ENCODE data around the gene DBP.

Gene DBP

DNA sequence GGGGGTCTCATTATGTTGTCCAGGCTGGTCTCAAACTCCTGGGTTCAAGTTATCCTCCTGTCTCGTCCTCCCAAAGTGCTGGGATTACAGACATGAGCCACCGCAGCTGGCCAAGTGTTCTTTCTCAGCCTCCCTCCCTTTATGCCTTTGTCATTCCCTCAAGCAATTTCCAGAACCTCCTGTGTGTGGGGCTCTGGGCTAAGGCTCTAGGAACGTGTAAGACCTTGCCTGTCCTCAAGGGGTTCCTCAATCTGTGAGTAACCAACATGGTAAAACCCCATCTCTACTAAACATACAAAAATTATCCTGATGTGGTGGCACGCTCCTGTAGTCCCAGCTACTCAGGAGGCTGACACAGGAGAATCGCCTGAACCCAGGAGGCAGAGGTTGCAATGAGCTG, 46.2 kb downstream of the DBP start:
- Histone ChIP-seq H3F3A (ENCODE audit: low read depth) (no peaks in the 10 kb centered on the region), H4K20me1 (ENCODE audit: insufficient read depth, low read length, poor library complexity, severe bottlenecking) (no peaks in the 10 kb centered on the region), H3K9ac (ENCODE audit: low read depth, low read length, poor library complexity, severe bottlenecking) (no peak overlapping the region), H3K36me3 (ENCODE audit: insufficient read depth, low read length) (no peaks in the 10 kb centered on the region), H3K27me3 (ENCODE audit: insufficient read depth, low read length, poor library complexity, severe bottlenecking) (no peaks in the 10 kb centered on the region), H3K9me3 (ENCODE audit: insufficient read depth, low read depth, low read length) (no peaks in the 10 kb centered on the region), H3K79me2 (ENCODE audit: insufficient read depth, low read length) (no peaks in the 10 kb centered on the region), H3K4me2 (ENCODE audit: low read depth, low read length, poor library complexity, severe bottlenecking) (no peak overlapping the region), H3K4me3 (ENCODE audit: low read length, poor library complexity, severe bottlenecking) (no peak overlapping the region), H3K9me2 (replicated peaks; ENCODE audit: low read depth, low read length) (no peaks in the 10 kb centered on the region), H2AFZ (ENCODE audit: low read length) (no peak overlapping the region), H3K4me1 (ENCODE audit: insufficient read depth, low read length, poor library complexity, severe bottlenecking) (peaks cover 8% of the 10 kb centered on the region)
- TF ChIP-seq EZH2phosphoT487 (IDR thresholded peaks at IDR 0.05; ENCODE audit: borderline replicate concordance): no peak
- TF ChIP-seq, protein P1, sequence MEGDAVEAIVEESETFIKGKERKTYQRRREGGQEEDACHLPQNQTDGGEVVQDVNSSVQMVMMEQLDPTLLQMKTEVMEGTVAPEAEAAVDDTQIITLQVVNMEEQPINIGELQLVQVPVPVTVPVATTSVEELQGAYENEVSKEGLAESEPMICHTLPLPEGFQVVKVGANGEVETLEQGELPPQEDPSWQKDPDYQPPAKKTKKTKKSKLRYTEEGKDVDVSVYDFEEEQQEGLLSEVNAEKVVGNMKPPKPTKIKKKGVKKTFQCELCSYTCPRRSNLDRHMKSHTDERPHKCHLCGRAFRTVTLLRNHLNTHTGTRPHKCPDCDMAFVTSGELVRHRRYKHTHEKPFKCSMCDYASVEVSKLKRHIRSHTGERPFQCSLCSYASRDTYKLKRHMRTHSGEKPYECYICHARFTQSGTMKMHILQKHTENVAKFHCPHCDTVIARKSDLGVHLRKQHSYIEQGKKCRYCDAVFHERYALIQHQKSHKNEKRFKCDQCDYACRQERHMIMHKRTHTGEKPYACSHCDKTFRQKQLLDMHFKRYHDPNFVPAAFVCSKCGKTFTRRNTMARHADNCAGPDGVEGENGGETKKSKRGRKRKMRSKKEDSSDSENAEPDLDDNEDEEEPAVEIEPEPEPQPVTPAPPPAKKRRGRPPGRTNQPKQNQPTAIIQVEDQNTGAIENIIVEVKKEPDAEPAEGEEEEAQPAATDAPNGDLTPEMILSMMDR (conservative IDR thresholded peaks at IDR 0.05; ENCODE audit: low read length): no peak

DNA sequence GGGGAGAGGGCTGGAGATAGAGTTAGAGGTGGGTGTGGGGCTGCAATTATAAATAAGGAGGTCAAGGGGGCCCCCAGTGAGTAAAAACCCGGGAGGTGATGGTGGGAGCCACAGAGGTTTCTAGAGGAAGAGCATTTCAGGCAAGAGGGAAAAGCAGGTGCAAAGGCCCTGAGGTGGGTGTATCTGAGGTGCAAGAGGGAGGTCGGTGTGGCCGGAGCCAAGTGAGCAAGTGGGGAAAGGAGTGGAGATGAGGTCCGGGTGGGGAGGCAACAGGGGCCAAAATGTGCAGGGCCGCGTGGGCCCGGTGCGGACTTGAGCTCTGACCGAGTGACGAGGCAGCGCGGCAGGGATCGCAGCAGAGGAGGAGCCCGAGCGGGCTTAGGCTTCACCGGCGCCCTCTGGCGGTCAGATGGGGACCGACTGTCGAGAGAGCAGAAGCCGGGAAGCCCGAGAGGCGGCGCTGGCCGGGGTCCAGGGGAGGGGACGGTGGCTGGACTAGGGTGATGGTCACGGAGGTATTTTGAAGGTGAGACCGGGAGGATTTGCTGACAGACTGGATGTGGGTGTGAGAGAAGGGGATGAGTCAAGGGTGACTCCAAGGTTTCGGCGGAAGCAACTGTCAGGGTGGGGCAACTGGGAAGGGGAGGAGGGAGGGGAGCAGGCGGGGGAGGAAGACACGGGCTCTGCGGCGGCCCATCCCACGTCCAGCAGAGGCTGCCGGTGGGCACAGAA, 48.3 kb downstream of the DBP start:
- H2AFZ ChIP-seq (ENCODE audit: low read length): peak overlapping the region; percentile 98
- no peaks in the 10 kb centered on the region for H4K20me1 ChIP-seq (ENCODE audit: insufficient read depth, low read length, poor library complexity, severe bottlenecking)
- no peaks in the 10 kb centered on the region for H3F3A ChIP-seq (ENCODE audit: low read depth)
- no peak for TF ChIP-seq EZH2phosphoT487 (IDR thresholded peaks at IDR 0.05; ENCODE audit: borderline replicate concordance)
- TF ChIP-seq, protein P1 (conservative IDR thresholded peaks at IDR 0.05; ENCODE audit: low read length): peak; percentile 96
- H3K27me3 ChIP-seq (ENCODE audit: insufficient read depth, low read length, poor library complexity, severe bottlenecking): no peaks in the 10 kb centered on the region
- H3K4me1 ChIP-seq (ENCODE audit: insufficient read depth, low read length, poor library complexity, severe bottlenecking): peaks cover 10% of the 10 kb centered on the region
- no peaks in the 10 kb centered on the region for H3K9me3 ChIP-seq (ENCODE audit: insufficient read depth, low read depth, low read length)
- H3K9ac ChIP-seq (ENCODE audit: low read depth, low read length, poor library complexity, severe bottlenecking): peak overlapping the region; percentile 39
- no peaks in the 10 kb centered on the region for H3K9me2 ChIP-seq (replicated peaks; ENCODE audit: low read depth, low read length)
- no peaks in the 10 kb centered on the region for H3K79me2 ChIP-seq (ENCODE audit: insufficient read depth, low read length)
- H3K36me3 ChIP-seq (ENCODE audit: insufficient read depth, low read length): no peaks in the 10 kb centered on the region
- H3K4me2 ChIP-seq (ENCODE audit: low read depth, low read length, poor library complexity, severe bottlenecking): peak overlapping the region; percentile 68
- H3K4me3 ChIP-seq (ENCODE audit: low read length, poor library complexity, severe bottlenecking): peak overlapping the region; percentile 69

DNA sequence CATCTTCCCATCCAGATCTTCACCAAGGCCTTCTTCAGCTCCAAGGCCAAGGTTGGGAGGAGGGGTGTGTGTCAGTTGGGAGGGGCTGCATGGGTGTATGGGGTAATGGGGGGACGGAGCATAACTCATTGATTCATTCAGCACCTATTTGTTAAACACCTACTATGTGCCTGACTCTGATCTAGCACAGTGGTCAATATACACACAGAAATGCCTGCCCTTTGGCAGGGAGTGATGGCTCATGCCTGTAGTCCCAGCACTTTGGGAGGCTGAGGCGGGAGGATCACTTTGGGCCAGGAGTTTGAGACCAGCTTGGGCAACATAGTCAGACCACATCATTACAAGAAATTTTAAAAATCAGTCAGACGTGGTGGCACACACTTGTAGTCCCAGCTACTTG, 49.8 kb downstream of the DBP start:
- Histone ChIP-seq H4K20me1 (ENCODE audit: insufficient read depth, low read length, poor library complexity, severe bottlenecking) (no peaks in the 10 kb centered on the region), H2AFZ (ENCODE audit: low read length) (no peak overlapping the region), H3F3A (ENCODE audit: low read depth) (no peaks in the 10 kb centered on the region), H3K9ac (ENCODE audit: low read depth, low read length, poor library complexity, severe bottlenecking) (no peak overlapping the region), H3K36me3 (ENCODE audit: insufficient read depth, low read length) (no peaks in the 10 kb centered on the region), H3K79me2 (ENCODE audit: insufficient read depth, low read length) (no peaks in the 10 kb centered on the region), H3K4me2 (ENCODE audit: low read depth, low read length, poor library complexity, severe bottlenecking) (no peak overlapping the region), H3K4me3 (ENCODE audit: low read length, poor library complexity, severe bottlenecking) (no peak overlapping the region), H3K27me3 (ENCODE audit: insufficient read depth, low read length, poor library complexity, severe bottlenecking) (no peaks in the 10 kb centered on the region), H3K9me3 (ENCODE audit: insufficient read depth, low read depth, low read length) (no peaks in the 10 kb centered on the region), H3K4me1 (ENCODE audit: insufficient read depth, low read length, poor library complexity, severe bottlenecking) (peaks cover 10% of the 10 kb centered on the region), H3K9me2 (replicated peaks; ENCODE audit: low read depth, low read length) (no peaks in the 10 kb centered on the region)
- no peak for TF ChIP-seq EZH2phosphoT487 (IDR thresholded peaks at IDR 0.05; ENCODE audit: borderline replicate concordance)
- TF ChIP-seq, protein P1 (conservative IDR thresholded peaks at IDR 0.05; ENCODE audit: low read length): no peak

Data from Loucy (cell line).